Nephron (organoid): ENCODE results near the gene WASHC2C.
A peak's percentile ranks its signal among the peaks of the same experiment; 100 is the strongest.
"Not testable (repeated sequence)": the region's sequence is repeated elsewhere in the genome, so short reads cannot be mapped to it uniquely, and the experiment has no call there.

ENCODE experiments used
- H3K27ac Mint-ChIP-seq, 3 experiments: 2 replicates each; pipeline ENCODE4 v1.8.0; 2020; ENCODE audit warnings: mixed read lengths in 3 of 3, mild to moderate bottlenecking in 2 of 3, moderate library complexity in 1 of 3
- H3K27me3 Mint-ChIP-seq: 2 replicates; pipeline ENCODE4 v1.8.0; 2021; ENCODE audit warnings: low read depth, mild to moderate bottlenecking, moderate library complexity, mixed read lengths
- H3K36me3 Mint-ChIP-seq: 2 replicates; pipeline ENCODE4 v1.8.0; 2020; ENCODE audit warnings: low read depth, mixed read lengths
- H3K4me1 Mint-ChIP-seq: 2 replicates; pipeline ENCODE4 v1.8.0; 2020; ENCODE audit warnings: mixed read lengths
- H3K4me3 Mint-ChIP-seq, 3 experiments: 2 replicates each; pipeline ENCODE4 v1.8.0; 2020; ENCODE audit warnings: mild to moderate bottlenecking in 3 of 3, mixed read lengths in 3 of 3, moderate library complexity in 2 of 3
- H3K9me3 Mint-ChIP-seq: 2 replicates; pipeline ENCODE4 v1.8.0; 2020; ENCODE audit warnings: mixed read lengths
- TF ChIP-seq, protein P1 (sequence below), 3 experiments: fragments of 200-600 bp; sonication (generic); IDR thresholded peaks; one replicate each; pipeline ENCODE4 v1.5.0; 2021; ENCODE audit warnings: antibody characterized with exemption in 3 of 3; ENCODE audit not compliant: unreplicated experiment in 3 of 3

Gene WASHC2C

DNA sequence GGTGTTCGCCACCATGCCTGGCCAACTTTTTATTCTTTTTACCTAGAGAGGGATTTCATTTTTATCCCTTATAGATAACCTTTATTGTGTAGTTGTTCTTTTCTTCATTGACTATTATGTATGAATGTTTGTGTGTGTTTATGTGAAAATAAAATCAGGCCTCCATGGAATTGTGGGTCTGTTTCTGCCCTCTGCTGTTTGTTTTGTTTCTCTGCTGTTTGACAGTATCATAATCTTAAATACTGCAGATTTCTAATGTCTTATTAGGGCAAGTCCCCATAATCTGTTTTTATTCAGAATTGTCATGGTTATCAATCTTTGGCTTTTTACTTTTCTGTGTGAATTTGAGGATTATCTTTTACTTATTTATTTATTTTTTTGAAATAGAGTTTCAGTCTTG, 7.8 kb downstream of the WASHC2C start:
- not testable (repeated sequence) for H3K27ac Mint-ChIP-seq
- TF ChIP-seq, protein P1, sequence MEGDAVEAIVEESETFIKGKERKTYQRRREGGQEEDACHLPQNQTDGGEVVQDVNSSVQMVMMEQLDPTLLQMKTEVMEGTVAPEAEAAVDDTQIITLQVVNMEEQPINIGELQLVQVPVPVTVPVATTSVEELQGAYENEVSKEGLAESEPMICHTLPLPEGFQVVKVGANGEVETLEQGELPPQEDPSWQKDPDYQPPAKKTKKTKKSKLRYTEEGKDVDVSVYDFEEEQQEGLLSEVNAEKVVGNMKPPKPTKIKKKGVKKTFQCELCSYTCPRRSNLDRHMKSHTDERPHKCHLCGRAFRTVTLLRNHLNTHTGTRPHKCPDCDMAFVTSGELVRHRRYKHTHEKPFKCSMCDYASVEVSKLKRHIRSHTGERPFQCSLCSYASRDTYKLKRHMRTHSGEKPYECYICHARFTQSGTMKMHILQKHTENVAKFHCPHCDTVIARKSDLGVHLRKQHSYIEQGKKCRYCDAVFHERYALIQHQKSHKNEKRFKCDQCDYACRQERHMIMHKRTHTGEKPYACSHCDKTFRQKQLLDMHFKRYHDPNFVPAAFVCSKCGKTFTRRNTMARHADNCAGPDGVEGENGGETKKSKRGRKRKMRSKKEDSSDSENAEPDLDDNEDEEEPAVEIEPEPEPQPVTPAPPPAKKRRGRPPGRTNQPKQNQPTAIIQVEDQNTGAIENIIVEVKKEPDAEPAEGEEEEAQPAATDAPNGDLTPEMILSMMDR (IDR thresholded peaks at IDR 0.05; ENCODE audit: unreplicated experiment in 3 of 3), result peak in 2 of 3 experiments; percentile 29 to 32

DNA sequence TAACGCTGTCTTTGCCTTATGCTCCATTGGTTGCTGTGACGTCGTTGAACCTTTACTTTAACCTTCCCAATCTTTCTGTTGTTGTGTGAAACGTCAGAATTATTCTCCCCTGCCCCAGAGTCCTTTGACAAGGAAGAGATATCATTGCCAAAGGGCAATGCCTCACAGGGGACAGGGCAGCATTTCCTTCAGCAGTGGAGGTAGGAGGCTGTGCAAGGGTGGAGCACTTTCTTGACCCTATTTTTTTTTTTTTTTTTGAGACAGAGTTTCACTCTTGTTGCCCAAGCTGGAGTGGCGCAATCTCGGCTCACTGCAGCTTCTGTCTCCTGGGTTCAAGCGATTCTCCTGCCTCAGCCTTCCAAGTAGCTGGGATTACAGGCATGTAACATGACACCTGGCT, 14.5 kb downstream of the WASHC2C start:
- H3K4me1 Mint-ChIP-seq, H3K27me3 Mint-ChIP-seq, H3K27ac Mint-ChIP-seq, H3K36me3 Mint-ChIP-seq, H3K4me3 Mint-ChIP-seq, H3K9me3 Mint-ChIP-seq: not testable (repeated sequence)

More for the DNA sequence above, 7.8 kb downstream of the WASHC2C start:
- not testable (repeated sequence) for H3K4me3 Mint-ChIP-seq, H3K27me3 Mint-ChIP-seq, H3K9me3 Mint-ChIP-seq, H3K4me1 Mint-ChIP-seq, H3K36me3 Mint-ChIP-seq

DNA sequence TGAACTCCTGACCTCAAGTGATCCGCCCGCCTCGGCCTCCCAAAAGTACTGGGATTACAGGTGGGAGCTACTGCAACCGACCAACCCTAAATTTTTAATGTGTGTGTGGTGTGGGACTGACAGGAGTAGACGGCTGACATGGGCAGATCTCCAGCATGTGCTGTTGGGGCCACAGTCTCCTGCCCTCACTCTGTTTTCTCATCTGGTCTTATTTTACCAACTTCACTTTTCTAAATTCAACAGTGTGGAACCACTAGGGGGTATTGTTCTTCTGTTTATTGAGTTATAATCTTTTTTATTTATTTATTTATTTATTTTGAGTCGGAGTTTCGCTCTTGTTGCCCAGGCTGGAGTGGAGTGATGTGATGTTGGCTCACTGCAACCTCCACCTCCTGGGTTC, 14.9 kb downstream of the WASHC2C start:
- not testable (repeated sequence) for H3K4me1 Mint-ChIP-seq, H3K9me3 Mint-ChIP-seq, H3K27ac Mint-ChIP-seq, H3K27me3 Mint-ChIP-seq, H3K36me3 Mint-ChIP-seq, H3K4me3 Mint-ChIP-seq

DNA sequence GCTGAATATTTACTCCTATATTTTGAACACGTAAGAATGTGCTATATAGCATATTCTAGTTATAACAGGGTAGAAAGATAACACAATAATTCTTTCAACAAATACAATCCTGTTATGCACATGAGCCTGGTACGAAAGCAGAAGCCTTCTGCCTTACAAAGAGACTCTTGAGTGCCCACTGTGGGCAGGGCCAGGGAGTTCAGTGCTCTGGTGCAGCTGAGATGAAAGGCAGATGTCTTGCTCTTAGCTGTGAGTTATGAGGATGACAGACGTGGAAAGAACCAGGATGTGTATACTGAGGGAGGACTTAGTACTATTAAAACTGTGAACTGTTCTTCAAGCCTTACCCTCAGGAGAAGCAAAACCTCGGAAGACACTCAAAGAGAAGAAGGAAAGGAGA, 24.1 kb downstream of the WASHC2C start:
- H3K27ac Mint-ChIP-seq, H3K4me3 Mint-ChIP-seq, H3K9me3 Mint-ChIP-seq, H3K27me3 Mint-ChIP-seq, H3K36me3 Mint-ChIP-seq, H3K4me1 Mint-ChIP-seq: not testable (repeated sequence)

DNA sequence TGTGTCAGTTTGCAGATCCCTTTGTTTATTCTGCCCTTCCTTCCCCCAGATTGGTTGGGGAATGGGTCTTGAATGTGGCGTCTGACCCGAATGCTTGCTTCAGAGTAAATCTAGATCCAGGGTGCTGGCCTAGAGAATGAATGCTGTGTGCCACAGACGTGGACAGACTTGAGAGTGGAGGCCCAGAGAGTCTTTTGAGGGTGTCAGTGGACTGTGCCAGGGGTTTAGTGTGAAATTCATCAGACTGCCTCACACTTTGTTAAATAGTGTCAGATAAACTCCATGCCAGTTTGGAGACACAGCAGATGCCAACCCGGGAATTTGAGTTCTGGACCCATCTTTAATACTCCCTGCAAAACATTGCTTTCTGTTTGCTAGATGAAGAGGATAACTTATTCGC, 25.1 kb downstream of the WASHC2C start:
- not testable (repeated sequence) for H3K36me3 Mint-ChIP-seq, H3K9me3 Mint-ChIP-seq, H3K27me3 Mint-ChIP-seq, H3K27ac Mint-ChIP-seq, H3K4me1 Mint-ChIP-seq, H3K4me3 Mint-ChIP-seq

DNA sequence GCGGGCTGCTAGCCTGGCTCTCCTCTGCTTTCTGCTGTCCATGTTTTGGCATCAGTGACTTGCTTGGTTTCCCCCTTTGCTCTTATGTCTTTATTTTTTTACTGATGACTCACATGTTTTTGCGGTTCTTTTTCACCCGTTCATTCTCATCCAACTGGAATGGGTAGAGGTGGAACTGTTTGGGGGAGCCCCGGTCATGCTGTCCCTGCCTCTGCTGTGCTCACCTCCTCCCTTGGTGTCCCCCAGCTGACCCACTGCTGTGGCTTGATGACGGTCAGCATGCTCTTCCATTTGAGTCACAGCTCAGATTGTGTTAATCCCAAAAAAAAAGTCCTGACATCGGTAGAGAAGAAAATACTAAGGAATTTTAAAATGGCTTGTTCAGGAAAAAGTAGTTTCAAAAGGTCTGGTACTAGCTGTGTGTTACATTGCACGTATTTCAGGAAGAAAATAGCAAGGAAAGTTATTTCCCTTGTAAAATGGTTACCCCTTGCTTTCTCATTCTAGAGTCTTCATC, 27.0 kb downstream of the WASHC2C start:
- H3K27ac Mint-ChIP-seq, H3K4me3 Mint-ChIP-seq, H3K9me3 Mint-ChIP-seq, H3K27me3 Mint-ChIP-seq, H3K4me1 Mint-ChIP-seq: not testable (repeated sequence)
- peaks cover 15% of the 10 kb centered on the region for H3K36me3 Mint-ChIP-seq

DNA sequence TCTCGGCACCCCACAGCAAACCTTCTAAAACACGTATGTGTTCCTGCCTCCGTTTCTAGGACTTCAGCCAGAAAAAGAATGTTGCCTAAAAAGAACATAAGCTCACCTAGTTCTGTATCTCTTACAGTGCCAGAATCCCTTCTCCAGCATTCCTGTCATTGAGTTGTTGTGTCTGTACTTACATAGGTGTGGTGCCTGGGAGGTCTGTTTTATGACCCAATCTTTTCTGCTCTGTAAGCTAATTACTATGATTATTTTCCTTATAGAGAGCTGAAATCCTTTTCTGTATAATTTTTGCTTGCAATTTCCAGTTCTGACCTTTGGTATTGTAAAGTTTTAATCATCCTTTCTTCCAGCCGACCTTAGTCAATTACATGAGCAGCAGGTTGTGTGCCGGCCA, 28.0 kb downstream of the WASHC2C start:
- not testable (repeated sequence) for H3K9me3 Mint-ChIP-seq, H3K27me3 Mint-ChIP-seq, H3K4me1 Mint-ChIP-seq, H3K4me3 Mint-ChIP-seq, H3K27ac Mint-ChIP-seq
- H3K36me3 Mint-ChIP-seq, result peaks cover 15% of the 10 kb centered on the region

DNA sequence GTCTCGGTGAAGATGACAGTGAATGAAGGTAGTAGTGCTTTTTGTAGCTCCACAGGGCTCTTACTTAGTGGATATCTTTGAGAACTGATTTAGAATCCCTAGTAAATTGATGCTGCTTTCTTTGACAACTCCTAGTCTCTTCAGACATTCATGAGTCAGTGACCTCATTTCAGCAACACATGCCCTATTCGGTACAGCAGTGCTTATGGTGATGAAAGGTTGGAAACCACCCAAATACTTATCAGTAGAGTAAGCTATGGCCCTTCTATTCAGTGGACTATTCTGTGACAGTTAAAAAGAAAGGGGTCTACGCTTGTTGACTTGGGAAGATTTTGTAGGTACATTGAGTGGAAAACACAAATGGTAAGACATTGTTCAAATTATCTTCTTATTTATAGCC, 29.0 kb downstream of the WASHC2C start:
- not testable (repeated sequence) for H3K4me1 Mint-ChIP-seq, H3K4me3 Mint-ChIP-seq, H3K9me3 Mint-ChIP-seq, H3K27ac Mint-ChIP-seq, H3K27me3 Mint-ChIP-seq
- peaks cover 15% of the 10 kb centered on the region for H3K36me3 Mint-ChIP-seq

DNA sequence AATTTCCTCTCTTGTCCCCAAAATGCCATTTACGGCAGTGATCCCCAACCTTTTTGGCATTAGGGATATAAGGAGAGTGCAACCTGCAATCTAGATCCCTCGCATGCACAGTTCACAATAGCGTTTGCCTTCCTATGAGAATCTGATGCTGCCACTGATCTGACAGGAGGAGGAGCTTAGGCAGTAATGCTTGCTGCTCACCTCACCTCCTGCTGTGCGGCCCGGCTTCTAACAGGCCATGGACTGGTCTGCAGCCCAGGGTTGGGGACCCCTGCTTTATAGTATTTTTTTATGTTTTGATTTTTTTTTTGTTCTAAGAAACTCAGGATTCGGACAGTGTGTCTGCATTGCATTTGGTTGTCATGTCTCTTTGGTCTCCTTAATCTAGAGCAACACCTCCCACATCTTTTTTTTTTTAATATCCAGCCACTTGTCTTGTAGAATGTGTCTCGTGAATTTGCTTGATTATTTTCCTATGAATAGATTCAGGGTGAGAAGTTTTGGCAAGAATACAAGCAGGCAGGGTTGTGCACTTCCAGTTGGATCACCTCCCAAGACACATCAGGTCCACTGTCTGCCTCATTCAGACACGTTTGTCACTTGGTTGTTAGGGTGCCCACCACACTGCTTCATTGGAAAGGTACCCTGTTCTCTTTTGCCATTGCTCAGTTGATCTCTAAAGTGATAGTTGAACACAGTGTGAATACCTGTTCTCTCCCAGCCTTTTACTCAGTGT, 30.8 kb downstream of the WASHC2C start:
- H3K27ac Mint-ChIP-seq, H3K9me3 Mint-ChIP-seq, H3K4me3 Mint-ChIP-seq, H3K27me3 Mint-ChIP-seq, H3K4me1 Mint-ChIP-seq: not testable (repeated sequence)
- peaks cover 19% of the 10 kb centered on the region for H3K36me3 Mint-ChIP-seq

DNA sequence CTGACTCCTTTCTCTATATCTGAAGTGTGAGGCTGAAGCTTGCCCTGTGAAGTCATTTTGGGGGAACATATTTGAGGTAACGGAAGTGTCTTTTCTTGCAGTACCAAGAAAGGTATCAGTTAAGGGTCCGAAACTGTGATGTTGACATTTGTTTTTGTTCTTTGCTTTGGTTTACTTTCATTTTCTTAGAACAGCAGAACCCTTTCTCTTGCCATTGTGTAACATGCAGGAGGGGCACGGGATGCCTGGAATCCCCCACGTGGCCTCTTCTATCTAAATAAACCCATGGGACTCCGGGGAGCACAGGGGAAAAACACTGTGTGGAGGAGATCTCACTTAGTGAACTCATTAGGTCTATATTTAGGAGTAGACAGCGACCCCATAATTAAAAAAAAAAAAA, 34.6 kb downstream of the WASHC2C start:
- H3K27ac Mint-ChIP-seq, H3K4me3 Mint-ChIP-seq, H3K4me1 Mint-ChIP-seq, H3K9me3 Mint-ChIP-seq, H3K27me3 Mint-ChIP-seq: not testable (repeated sequence)
- peaks cover 15% of the 10 kb centered on the region for H3K36me3 Mint-ChIP-seq

DNA sequence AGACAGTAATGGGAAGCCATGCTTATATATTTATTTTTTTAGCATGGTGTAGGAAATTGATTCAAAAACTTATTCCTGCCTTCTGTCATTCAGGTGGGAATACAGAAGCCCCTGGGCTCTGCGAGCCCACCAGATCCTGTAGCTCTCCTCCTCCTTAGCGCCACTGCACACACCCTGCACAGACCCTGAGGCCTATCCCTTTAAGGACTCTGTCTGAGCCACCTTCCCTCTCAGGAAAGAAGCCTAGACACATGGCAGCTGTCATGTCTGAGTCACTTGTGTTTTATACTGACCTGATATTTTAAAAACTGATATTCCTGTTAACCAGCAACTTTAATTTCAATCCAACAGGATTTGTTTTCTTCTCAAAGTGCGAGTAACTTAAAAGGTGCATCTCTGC, 36.0 kb downstream of the WASHC2C start:
- H3K27ac Mint-ChIP-seq, H3K36me3 Mint-ChIP-seq, H3K4me1 Mint-ChIP-seq, H3K27me3 Mint-ChIP-seq, H3K4me3 Mint-ChIP-seq, H3K9me3 Mint-ChIP-seq: not testable (repeated sequence)

DNA sequence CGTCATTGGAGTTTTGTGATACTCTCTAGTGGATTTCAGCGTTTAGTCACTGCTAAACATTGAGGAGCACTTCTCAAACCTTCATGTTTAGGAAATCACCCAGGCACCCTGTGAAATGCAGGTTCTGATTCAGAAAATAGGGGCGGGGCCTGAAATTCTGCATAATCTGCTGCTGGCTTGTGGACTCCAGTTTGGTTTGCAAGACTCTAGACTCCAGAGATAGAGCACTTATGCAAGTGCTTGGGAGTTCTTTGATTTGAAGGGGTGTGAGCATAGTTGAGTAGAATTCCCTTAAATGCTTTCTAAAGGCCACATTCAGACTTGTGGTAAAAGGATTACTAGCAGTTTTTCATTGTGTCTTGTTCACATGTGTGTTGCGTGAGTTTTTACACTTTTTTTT, 41.3 kb downstream of the WASHC2C start:
- not testable (repeated sequence) for H3K4me1 Mint-ChIP-seq, H3K4me3 Mint-ChIP-seq, H3K27ac Mint-ChIP-seq, H3K27me3 Mint-ChIP-seq, H3K9me3 Mint-ChIP-seq
- H3K36me3 Mint-ChIP-seq, result peaks cover 10% of the 10 kb centered on the region

DNA sequence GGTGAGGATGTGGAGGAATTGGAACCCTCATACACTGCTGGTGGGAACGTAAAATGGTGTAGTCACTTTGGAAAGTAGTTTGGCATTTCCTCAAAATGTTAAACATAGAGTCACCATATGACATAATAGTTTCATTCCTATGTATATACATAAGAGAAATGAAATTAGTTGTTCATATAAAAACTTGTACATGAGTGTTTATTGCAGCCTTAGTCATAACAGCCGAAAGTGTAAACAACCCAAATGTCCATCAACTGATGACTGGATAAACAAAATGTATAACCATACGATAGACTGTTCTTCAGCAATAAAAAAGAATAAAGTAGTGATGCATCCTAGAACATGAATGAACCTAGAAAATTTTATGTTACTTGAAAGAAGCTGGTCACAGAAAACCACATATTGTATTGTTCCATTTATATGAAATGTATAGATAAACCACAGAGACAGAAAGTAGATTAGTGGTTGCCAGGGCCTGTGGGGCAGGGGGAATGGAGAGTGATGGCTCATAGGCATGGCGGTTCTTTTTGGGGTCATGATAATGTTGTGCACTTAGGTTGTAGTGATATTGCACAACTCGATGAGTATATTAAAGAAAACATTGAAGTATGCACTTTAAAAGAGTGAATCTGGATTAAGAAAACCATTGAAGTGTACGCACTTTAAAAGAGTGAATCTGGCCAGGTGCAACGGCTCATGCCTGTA, 44.8 kb downstream of the WASHC2C start:
- H3K4me3 Mint-ChIP-seq, H3K27ac Mint-ChIP-seq, H3K9me3 Mint-ChIP-seq, H3K4me1 Mint-ChIP-seq, H3K27me3 Mint-ChIP-seq: not testable (repeated sequence)
- H3K36me3 Mint-ChIP-seq, result peaks cover 13% of the 10 kb centered on the region

DNA sequence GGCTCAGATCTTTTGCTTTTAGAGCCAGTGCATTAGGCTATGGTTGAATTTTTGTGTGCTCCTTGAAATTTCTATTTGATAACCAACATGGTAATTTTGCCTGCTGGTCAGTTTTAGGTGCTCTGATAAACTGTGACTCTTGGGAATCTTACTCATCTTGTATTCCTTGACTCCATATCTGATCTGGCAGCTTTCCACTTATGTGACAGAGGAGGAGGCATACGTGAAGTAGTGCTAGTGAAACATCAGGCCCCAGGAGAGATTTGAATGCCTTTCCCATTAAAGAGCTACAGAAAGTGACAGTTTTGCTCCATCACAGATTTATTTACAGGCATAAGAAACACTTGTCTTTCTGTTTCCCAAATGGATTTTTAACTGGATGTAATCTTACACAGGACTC, 59.2 kb downstream of the WASHC2C start:
- H3K36me3 Mint-ChIP-seq, result peaks cover 32% of the 10 kb centered on the region
- H3K4me1 Mint-ChIP-seq, result peaks cover 11% of the 10 kb centered on the region
- not testable (repeated sequence) for H3K27ac Mint-ChIP-seq, H3K27me3 Mint-ChIP-seq, H3K9me3 Mint-ChIP-seq, H3K4me3 Mint-ChIP-seq
